GM03348 (cell line): ENCODE data around the gene TYW1B.
"Not testable (repeated sequence)": the region's sequence is repeated elsewhere in the genome, so short reads cannot be mapped to it uniquely, and the experiment has no call there.

Source experiments
- DNase-seq: peaks from one replicate; pipeline ENCODE4 v3.0.0; 2012; ENCODE audit warnings: low spot score

TYW1B gene

GRCh38 chr7:72753229-72753628 is 74.8 kb downstream of the TYW1B start:
- DNase-seq, result not testable (repeated sequence)

DNA sequence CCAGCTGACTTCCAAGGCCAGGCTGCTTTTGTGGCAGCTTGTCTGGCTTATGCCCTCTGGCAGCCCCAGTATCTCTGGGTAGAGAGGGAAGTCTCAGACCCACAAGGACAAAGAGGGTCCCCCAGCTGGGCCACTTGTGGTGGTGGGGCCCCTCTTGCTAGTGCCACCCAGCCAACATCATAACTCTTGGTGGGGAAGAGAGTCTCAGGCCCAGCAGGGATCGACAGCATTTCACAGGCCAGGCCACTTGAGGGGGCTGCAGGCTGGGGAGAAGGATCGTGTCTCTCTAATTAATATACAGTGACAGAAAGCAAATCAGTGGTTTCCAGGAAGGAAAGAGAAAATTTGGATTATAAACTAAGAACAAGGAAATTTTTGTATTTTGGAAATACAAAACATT is 76.0 kb downstream of the TYW1B start:
- DNase-seq, result peak; percentile 8

- DNase-seq, result no peak
Observed at GRCh38 chr7:72751378-72751777, 76.6 kb downstream of the TYW1B start.

DNA sequence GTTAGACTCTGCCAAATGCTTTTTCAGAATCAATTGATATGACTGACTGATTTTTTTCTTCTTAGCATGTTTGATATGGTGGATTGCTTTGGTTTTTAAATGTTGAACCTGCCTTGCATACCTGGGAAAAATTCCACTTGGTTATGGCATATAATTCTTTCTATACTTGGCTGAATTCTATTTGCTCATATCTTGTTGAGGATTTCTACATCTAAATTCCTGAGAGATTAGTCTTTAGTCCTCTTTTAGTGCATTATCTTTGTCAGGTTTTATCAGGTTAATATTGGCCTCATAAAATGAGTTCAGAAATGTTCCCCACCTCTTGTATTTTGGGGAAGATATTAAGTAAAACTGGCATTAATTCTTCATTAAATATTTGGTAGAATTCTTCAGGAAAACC is 79.4 kb downstream of the TYW1B start:
- not testable (repeated sequence) for DNase-seq

DNA sequence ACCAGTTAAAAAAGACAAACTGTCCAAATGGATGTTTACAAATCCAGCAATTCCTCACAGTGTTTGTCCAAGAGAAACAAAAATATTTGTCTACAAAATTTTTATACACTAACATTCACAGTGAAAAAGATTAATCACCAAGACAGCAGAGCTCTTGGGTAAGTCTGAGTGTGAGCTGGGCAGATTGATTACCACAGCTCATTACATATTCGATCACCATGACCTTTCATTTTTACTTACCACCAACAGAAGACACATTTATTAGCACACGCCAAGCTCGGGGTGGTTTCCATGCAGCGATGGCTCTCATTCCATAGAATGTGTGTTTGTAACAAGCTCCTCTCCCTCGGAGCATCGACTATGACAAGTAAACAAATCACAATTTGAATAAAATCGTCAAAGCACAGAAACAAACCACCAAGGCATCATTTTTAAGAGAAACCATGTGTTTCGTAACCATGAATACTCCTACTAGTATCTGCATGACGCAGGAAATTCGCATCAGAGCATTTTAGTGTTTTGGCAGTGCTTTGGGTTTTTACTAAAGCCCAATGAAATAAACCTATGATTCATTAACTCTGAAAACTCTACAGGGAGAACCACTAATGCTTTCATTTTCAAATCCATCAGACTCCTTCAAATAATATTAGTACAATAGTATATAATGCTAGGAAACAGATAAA is 83.6 kb downstream of the TYW1B start:
- DNase-seq, result peak; percentile 39

DNA sequence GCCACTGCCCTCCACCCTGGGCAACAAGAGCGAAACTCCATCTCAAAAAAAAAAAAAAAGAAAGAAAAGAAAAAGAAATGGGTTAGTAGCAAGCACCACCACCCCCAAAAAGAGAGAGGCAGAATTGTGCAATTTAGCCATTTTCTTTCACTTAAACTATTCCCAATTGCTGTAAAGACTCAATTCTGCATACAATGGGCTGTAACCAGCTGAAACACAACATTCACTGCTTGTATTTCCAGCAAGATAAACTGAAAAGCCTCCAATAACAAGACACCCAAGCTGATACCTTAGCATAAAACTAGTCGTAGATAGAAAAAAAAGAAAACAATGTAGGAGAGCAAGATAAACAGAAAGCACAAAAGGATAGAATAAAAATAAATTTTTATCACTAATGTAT is 84.2 kb downstream of the TYW1B start:
- DNase-seq, result not testable (repeated sequence)

- DNase-seq, result not testable (repeated sequence)
Observed at GRCh38 chr7:72739716-72740115, 88.3 kb downstream of the TYW1B start.

GRCh38 chr7:72735855-72736254 is 92.1 kb downstream of the TYW1B start:
- DNase-seq, result not testable (repeated sequence)

DNA sequence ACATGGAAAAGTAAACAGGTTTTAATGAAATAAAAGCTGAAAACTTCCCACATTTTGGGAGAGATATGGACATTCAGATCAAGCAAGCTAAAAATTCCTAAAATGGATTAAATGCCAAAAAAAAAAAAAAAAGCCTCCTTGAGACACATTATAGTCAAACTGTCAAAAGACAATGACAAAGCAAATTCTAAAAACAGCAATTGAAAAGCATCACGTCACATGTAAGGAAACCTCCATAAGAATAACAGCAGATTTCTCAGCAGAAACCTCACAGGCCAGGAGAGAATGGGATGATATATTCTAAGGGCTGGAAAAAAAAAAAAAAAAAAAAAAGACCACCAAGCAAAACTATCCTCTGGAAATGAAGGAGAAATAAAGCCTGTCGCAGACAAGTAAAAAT is 97.2 kb downstream of the TYW1B start:
- not testable (repeated sequence) for DNase-seq

DNA sequence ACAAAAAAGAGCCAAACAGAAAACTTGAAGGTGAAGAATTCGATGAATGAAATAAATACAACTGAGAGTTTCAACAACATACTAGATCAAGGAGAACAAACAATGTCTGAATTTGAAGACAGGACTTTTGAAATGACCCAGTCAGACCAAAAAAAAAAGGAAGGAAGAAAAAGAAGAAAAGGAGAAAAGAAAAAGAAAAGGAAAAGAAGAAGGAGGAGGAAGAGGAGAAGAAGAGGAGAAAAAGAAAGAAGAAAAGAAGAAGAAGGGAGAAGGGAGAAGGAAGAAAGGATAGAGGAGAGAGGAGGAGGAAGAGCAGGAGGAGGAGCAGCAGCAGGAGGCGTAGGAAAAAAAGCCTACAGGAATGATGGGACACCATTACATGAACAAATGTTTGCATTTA is 97.6 kb downstream of the TYW1B start:
- DNase-seq, result not testable (repeated sequence)

- not testable (repeated sequence) for DNase-seq
Observed at GRCh38 chr7:72729130-72729529, 98.9 kb downstream of the TYW1B start.

GRCh38 chr7:72722694-72723093 is 105.3 kb downstream of the TYW1B start:
- DNase-seq, result not testable (repeated sequence)

- DNase-seq, result not testable (repeated sequence)
Observed at GRCh38 chr7:72720890-72721289, 107.1 kb downstream of the TYW1B start.

- not testable (repeated sequence) for DNase-seq
Observed at GRCh38 chr7:72717252-72717774, 110.7 kb downstream of the TYW1B start.

DNA sequence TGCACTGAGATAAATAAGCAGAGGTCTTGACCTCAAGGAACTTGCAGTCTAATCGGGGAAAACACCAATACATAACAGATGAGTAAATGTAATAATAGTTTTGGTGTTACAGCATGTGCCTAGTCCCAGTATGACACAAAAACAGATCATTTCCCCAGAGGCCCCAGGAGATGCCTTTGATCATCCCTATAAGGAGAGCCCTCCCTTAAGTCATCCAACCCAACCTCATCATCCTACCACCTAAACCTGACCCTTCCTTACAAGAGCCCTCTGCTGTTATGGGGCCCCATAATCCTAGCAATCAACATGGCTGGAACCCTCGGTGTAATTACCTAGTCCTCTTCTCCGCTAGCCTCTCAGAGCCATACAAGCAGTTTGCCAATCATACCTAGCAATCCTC is 116.1 kb downstream of the TYW1B start:
- not testable (repeated sequence) for DNase-seq

DNA sequence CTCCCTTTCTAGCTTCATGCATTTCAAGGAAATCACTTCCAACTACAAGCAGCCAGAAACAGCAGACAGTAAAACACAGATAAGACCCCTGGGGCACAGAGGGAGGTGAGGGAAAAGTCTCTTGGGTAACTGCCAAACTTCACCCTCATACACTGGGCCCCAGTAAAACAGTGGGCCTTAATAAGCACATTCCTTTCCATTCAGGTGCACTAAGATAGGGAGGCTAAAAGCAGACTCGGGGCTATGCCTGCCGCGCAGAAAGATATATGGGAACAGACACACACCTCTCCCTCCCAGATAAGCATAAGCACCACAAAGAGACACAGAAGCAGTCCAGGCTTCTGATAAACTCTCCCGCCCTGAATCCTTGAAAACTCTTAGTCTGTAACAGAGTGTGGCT is 117.0 kb downstream of the TYW1B start:
- no peak for DNase-seq

GRCh38 chr7:72709909-72710308 is 118.1 kb downstream of the TYW1B start:
- peak; percentile 5 for DNase-seq

GRCh38 chr7:72708371-72709050 is 119.5 kb downstream of the TYW1B start:
- not testable (repeated sequence) for DNase-seq

GRCh38 chr7:72706521-72706920 is 121.5 kb downstream of the TYW1B start:
- no peak for DNase-seq

DNA sequence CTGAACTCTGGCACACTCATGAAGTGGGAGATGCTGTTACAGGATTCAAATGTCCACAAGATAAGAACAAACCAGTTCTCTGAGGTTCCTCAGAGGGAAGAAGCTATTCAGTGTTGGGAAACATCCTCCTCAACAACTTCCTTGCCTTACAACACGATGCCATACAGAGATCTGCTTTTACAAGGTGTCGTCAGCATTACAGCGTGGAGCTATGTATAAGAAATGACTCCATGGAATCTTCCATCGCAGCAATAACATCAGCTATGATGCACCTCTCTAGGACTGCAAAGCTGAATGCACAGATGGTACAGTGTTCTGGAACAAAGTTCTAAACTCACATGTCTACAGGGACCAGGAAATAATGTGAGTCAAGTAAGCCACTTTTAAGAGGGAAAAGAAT is 122.3 kb downstream of the TYW1B start:
- DNase-seq, result not testable (repeated sequence)

GRCh38 chr7:72704894-72705293 is 123.1 kb downstream of the TYW1B start:
- DNase-seq, result no peak

DNA sequence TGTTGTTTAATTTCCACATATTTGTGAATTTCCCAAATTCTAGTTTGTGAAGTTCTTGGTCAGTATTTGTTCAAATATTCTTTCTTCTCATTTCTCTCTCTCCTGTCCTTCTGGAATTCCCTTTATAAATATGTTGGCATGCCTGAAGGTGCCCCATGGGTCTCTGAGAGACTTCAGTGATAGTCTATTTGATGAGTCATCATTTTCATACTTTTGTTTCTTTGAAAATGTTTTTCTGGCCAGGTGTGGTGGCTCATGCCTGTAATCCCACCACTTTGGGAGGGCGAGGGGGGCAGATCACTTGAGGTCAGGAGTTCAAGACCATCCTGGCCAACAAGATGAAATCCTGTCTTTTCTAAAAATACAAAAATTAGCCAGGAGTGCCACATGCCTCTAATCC is 127.5 kb downstream of the TYW1B start:
- not testable (repeated sequence) for DNase-seq

DNA sequence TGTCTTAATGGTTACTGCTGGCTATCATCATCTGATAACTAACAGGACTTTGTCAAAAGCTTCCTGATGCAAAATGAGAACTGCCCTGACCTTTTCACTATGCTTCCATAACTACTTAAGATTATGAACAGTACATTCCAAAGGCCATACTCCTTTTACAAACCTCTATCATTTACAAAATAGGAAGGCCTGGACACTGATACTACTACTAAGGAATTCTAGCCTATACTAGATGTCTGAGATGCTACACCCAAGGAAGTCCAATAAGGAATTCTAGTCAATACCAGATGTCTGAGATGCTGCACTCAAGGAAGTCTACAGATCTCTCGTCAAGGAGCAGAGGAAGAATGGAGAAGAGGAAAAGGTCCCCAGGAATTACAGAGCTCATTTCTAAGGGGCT is 130.9 kb downstream of the TYW1B start:
- DNase-seq, result peak; percentile 14
